ENCODE data around the gene TMEM143.
A peak's percentile ranks its signal among the peaks of the same experiment; 100 is the strongest.

TMEM143 gene

DNA sequence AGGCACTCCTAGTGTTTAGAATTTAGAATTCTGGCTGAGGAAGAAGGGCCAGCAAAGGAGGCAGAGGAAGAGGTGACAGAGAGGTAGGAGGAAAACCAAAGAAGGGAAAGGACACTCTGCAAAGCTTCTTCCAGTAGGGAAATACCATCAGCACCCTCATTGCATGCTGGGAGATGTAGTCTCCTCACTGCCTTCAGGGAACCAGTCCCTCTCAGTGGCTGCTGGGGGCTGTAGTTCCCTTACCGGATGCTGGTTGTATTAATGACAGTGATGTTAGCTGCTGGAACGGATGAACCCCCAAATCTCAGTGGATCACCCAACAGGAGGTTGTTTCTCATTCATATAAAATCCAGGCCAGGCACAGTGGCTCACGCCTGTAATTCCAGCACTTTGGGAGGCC, 39.9 kb upstream of the TMEM143 start:
- H3K4me3 ChIP-seq (ENCODE audit: low read length) = no peak overlapping the region
- no peaks in the 10 kb centered on the region for H3K36me3 ChIP-seq (ENCODE audit: control insufficient read depth, low read length)
- H3K9me3 ChIP-seq (ENCODE audit: control insufficient read depth, insufficient read depth, low read length) = no peaks in the 10 kb centered on the region
- no peaks in the 10 kb centered on the region for H3K79me2 ChIP-seq (ENCODE audit: control insufficient read depth, low read length)
- H4K20me1 ChIP-seq (ENCODE audit: control insufficient read depth, insufficient read depth, low read depth, low read length) = no peaks in the 10 kb centered on the region
- peaks cover 20% of the 10 kb centered on the region for H3K4me1 ChIP-seq (ENCODE audit: control insufficient read depth, low read length)
- no peaks in the 10 kb centered on the region for H3K9me2 ChIP-seq (replicated peaks; ENCODE audit: control insufficient read depth, low read length)
- peaks cover 5% of the 10 kb centered on the region for H3K27me3 ChIP-seq (ENCODE audit: control insufficient read depth, low read length)
- H3K27ac ChIP-seq (ENCODE audit: low read depth, low read length) = no peak overlapping the region
- peak overlapping the region; percentile 41 for H3K4me2 ChIP-seq (ENCODE audit: low read length)
- H3F3A ChIP-seq (ENCODE audit: control insufficient read depth, insufficient read depth) = 0 out of 2 replicates have a peak, but pooled peaks cover 4% of the 10 kb centered on the region
- no peak for TF ChIP-seq EZH2phosphoT487 (IDR thresholded peaks at IDR 0.05; ENCODE audit: borderline replicate concordance, low read length)
- TF ChIP-seq, protein P1, sequence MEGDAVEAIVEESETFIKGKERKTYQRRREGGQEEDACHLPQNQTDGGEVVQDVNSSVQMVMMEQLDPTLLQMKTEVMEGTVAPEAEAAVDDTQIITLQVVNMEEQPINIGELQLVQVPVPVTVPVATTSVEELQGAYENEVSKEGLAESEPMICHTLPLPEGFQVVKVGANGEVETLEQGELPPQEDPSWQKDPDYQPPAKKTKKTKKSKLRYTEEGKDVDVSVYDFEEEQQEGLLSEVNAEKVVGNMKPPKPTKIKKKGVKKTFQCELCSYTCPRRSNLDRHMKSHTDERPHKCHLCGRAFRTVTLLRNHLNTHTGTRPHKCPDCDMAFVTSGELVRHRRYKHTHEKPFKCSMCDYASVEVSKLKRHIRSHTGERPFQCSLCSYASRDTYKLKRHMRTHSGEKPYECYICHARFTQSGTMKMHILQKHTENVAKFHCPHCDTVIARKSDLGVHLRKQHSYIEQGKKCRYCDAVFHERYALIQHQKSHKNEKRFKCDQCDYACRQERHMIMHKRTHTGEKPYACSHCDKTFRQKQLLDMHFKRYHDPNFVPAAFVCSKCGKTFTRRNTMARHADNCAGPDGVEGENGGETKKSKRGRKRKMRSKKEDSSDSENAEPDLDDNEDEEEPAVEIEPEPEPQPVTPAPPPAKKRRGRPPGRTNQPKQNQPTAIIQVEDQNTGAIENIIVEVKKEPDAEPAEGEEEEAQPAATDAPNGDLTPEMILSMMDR (IDR thresholded peaks at IDR 0.05; ENCODE audit: low read depth, low read length, poor library complexity, severe bottlenecking) = no peak

DNA sequence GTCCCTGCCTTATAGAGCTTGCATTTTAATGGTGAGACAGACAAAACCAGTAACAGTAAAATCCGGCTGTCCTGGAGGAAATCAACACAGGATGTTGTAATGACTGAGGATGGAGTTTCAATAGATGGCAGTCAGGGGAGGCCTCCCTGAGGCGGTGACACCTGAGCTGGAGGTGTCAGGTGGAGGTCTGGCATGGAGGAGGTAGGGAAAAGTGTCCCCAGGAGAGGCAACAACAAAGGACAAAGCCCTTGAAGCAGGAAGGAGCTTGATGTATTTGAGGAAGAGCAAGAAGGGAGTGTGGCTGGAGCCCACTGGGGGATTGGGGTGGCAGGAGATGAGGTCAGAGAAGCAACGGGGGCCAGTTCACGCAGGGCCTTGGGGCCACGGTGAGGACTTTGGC, 37.5 kb upstream of the TMEM143 start:
- H3K9me3 ChIP-seq (ENCODE audit: control insufficient read depth, insufficient read depth, low read length) = no peaks in the 10 kb centered on the region
- H3K79me2 ChIP-seq (ENCODE audit: control insufficient read depth, low read length) = no peaks in the 10 kb centered on the region
- no peak overlapping the region for H3K4me2 ChIP-seq (ENCODE audit: low read length)
- no peak overlapping the region for H3K27ac ChIP-seq (ENCODE audit: low read depth, low read length)
- TF ChIP-seq, protein P1 (IDR thresholded peaks at IDR 0.05; ENCODE audit: low read depth, low read length, poor library complexity, severe bottlenecking) = no peak
- TF ChIP-seq EZH2phosphoT487 (IDR thresholded peaks at IDR 0.05; ENCODE audit: borderline replicate concordance, low read length) = no peak
- H4K20me1 ChIP-seq (ENCODE audit: control insufficient read depth, insufficient read depth, low read depth, low read length) = no peaks in the 10 kb centered on the region
- no peak overlapping the region for H3K4me3 ChIP-seq (ENCODE audit: low read length)
- H3K4me1 ChIP-seq (ENCODE audit: control insufficient read depth, low read length) = peaks cover 27% of the 10 kb centered on the region
- no peaks in the 10 kb centered on the region for H3K9me2 ChIP-seq (replicated peaks; ENCODE audit: control insufficient read depth, low read length)
- H3K36me3 ChIP-seq (ENCODE audit: control insufficient read depth, low read length) = no peaks in the 10 kb centered on the region
- peaks cover 19% of the 10 kb centered on the region for H3K27me3 ChIP-seq (ENCODE audit: control insufficient read depth, low read length)
- H3F3A ChIP-seq (ENCODE audit: control insufficient read depth, insufficient read depth) = 0 out of 2 replicates have a peak, but pooled peaks cover 4% of the 10 kb centered on the region

DNA sequence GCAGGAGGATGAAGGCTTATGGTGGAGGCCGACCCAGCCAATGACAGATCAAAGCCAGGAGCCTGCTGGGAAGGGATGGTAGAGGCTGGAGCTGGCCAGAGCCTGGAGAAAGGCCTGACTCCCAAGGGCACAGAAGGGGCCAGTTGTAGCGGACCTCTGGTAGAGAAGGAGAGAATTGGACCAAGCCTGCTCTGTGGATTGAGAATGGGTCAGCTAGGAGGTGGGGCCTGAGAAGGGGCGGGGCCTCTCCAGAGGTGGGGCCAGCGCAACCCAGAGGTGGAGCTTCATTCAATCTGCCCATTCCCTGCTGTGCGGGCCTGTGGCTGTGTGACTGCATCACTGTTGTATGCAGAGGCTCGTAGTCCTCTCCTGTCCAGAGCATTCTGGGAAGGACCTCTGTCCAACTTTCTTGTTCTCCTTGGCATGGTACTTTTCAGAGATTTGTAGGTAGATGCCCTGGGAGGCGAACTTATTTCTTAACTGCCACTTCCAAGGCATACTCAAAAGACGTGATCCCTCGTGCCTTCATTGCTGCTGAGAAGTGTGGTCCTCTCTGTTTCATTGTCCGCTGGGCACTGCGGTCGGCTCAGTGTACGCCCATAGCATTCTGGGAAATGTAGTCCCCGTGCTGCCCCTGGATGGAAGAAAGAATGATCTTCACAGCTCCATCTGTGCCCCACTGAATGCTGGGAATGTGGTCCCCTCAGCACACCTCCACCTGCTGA, 36.4 kb upstream of the TMEM143 start:
- Histone ChIP-seq H3K27ac (ENCODE audit: low read depth, low read length) (no peak overlapping the region), H3K9me3 (ENCODE audit: control insufficient read depth, insufficient read depth, low read length) (no peaks in the 10 kb centered on the region), H3K4me3 (ENCODE audit: low read length) (no peak overlapping the region), H3K4me1 (ENCODE audit: control insufficient read depth, low read length) (peaks cover 27% of the 10 kb centered on the region), H3K27me3 (ENCODE audit: control insufficient read depth, low read length) (peaks cover 30% of the 10 kb centered on the region), H3K36me3 (ENCODE audit: control insufficient read depth, low read length) (no peaks in the 10 kb centered on the region), H4K20me1 (ENCODE audit: control insufficient read depth, insufficient read depth, low read depth, low read length) (no peaks in the 10 kb centered on the region), H3K9me2 (replicated peaks; ENCODE audit: control insufficient read depth, low read length) (no peaks in the 10 kb centered on the region), H3K4me2 (ENCODE audit: low read length) (no peak overlapping the region), H3K79me2 (ENCODE audit: control insufficient read depth, low read length) (no peaks in the 10 kb centered on the region), H3F3A (ENCODE audit: control insufficient read depth, insufficient read depth) (0 out of 2 replicates have a peak, but pooled peaks cover 4% of the 10 kb centered on the region)
- TF ChIP-seq, protein P1 (IDR thresholded peaks at IDR 0.05; ENCODE audit: low read depth, low read length, poor library complexity, severe bottlenecking) = no peak
- TF ChIP-seq EZH2phosphoT487 (IDR thresholded peaks at IDR 0.05; ENCODE audit: borderline replicate concordance, low read length) = no peak
